ENCODE results near the gene LSM14B. TPM values are rescaled to one million over a fixed set of nuclear protein-coding genes. Genes with fewer than 3 reads are reported as not detected.
A peak's percentile ranks its signal among the peaks of the same experiment; 100 is the strongest.

Gene LSM14B
- total RNA-seq, 2 experiments from 2014 or later = 34.5 to 35.7 TPM

- no peak overlapping the region for H3K27ac Mint-ChIP-seq
- peaks cover 0 to 20% of the 10 kb centered on the region in 2 experiments for H3K9me3 ChIP-seq (ENCODE audit: control insufficient read depth in 1 of 2, insufficient read depth in 1 of 2, low read length in 2 of 2)
- no peak for TF ChIP-seq CTCF (IDR thresholded peaks at IDR 0.05)
- no peak overlapping the region for H3K4me3 ChIP-seq (ENCODE audit: low read length)
- H3K4me1 ChIP-seq (ENCODE audit: insufficient read depth, low read length) = no peaks in the 10 kb centered on the region
- ChIA-PET POLR2A (no interaction called here), CTCF (no interaction called here)
- H3K27me3 ChIP-seq (ENCODE audit: control insufficient read depth in 1 of 2, insufficient read depth in 2 of 2, low read length in 2 of 2) = peaks cover 0 to 2% of the 10 kb centered on the region in 2 experiments
- H3K27me3 Mint-ChIP-seq = peaks cover 11% of the 10 kb centered on the region
- no peaks in the 10 kb centered on the region for H3K36me3 ChIP-seq (ENCODE audit: insufficient read depth, low read length)
- H3K27ac ChIP-seq (ENCODE audit: low read depth in 1 of 2, low read length in 2 of 2) = no peak overlapping the region
- H3K9me3 Mint-ChIP-seq = peaks cover 3% of the 10 kb centered on the region
- intact Hi-C loops (cut with DNase I, micrococcal nuclease) = no loop called here
- H3K4me1 Mint-ChIP-seq (ENCODE audit: low read depth) = no peaks in the 10 kb centered on the region
- no peak for ATAC-seq (ENCODE audit: poor library complexity)
- H3K36me3 Mint-ChIP-seq (ENCODE audit: low read depth) = no peaks in the 10 kb centered on the region
- no peak for DNase-seq
- H3K4me3 Mint-ChIP-seq = no peak overlapping the region
Measured at GRCh38 chr20:62087227-62087626, 35.0 kb upstream of the LSM14B start.

- Histone ChIP-seq H3K4me1 (ENCODE audit: insufficient read depth, low read length) (no peaks in the 10 kb centered on the region), H3K4me3 (ENCODE audit: low read length) (no peak overlapping the region), H3K27ac (ENCODE audit: low read depth in 1 of 2, low read length in 2 of 2) (no peak overlapping the region), H3K36me3 (ENCODE audit: insufficient read depth, low read length) (no peaks in the 10 kb centered on the region), H3K9me3 (ENCODE audit: control insufficient read depth in 1 of 2, insufficient read depth in 1 of 2, low read length in 2 of 2) (peaks cover under 1 to 20% of the 10 kb centered on the region in 2 experiments), H3K27me3 (ENCODE audit: control insufficient read depth in 1 of 2, insufficient read depth in 2 of 2, low read length in 2 of 2) (peaks cover 0 to 2% of the 10 kb centered on the region in 2 experiments)
- Mint-ChIP-seq H3K4me3 (no peak overlapping the region), H3K27me3 (peaks cover 11% of the 10 kb centered on the region), H3K27ac (no peak overlapping the region), H3K9me3 (peaks cover 3% of the 10 kb centered on the region), H3K4me1 (ENCODE audit: low read depth) (no peaks in the 10 kb centered on the region), H3K36me3 (ENCODE audit: low read depth) (no peaks in the 10 kb centered on the region)
- no peak for TF ChIP-seq CTCF (IDR thresholded peaks at IDR 0.05)
- intact Hi-C loops (cut with DNase I, micrococcal nuclease) = no loop called here
- ChIA-PET CTCF (no interaction called here), POLR2A (no interaction called here)
- DNase-seq = no peak
- no peak for ATAC-seq (ENCODE audit: poor library complexity)
Measured at GRCh38 chr20:62087632-62088031, 34.6 kb upstream of the LSM14B start.

- no peak for TF ChIP-seq CTCF (IDR thresholded peaks at IDR 0.05)
- ChIA-PET CTCF (no interaction called here), POLR2A (no interaction called here)
- ATAC-seq (ENCODE audit: poor library complexity) = peak; percentile 41
- Histone ChIP-seq H3K9me3 (ENCODE audit: control insufficient read depth in 1 of 2, insufficient read depth in 1 of 2, low read length in 2 of 2) (peaks cover 4 to 25% of the 10 kb centered on the region in 2 experiments), H3K4me3 (ENCODE audit: low read length) (no peak overlapping the region), H3K36me3 (ENCODE audit: insufficient read depth, low read length) (no peaks in the 10 kb centered on the region), H3K27ac (ENCODE audit: low read depth in 1 of 2, low read length in 2 of 2) (no peak overlapping the region), H3K4me1 (ENCODE audit: insufficient read depth, low read length) (no peaks in the 10 kb centered on the region), H3K27me3 (ENCODE audit: control insufficient read depth in 1 of 2, insufficient read depth in 2 of 2, low read length in 2 of 2) (peaks cover 0 to 2% of the 10 kb centered on the region in 2 experiments)
- peaks cover 3% of the 10 kb centered on the region for H3K9me3 Mint-ChIP-seq
- no peaks in the 10 kb centered on the region for H3K4me1 Mint-ChIP-seq (ENCODE audit: low read depth)
- no peak overlapping the region for H3K27ac Mint-ChIP-seq
- peaks cover 11% of the 10 kb centered on the region for H3K27me3 Mint-ChIP-seq
- H3K36me3 Mint-ChIP-seq (ENCODE audit: low read depth) = no peaks in the 10 kb centered on the region
- no peak overlapping the region for H3K4me3 Mint-ChIP-seq
- intact Hi-C loops (cut with DNase I, micrococcal nuclease) = no loop called here
- DNase-seq = peak in 3 of 14 experiments; percentile 11 to 63 (median 45)
Measured at GRCh38 chr20:62088258-62089127, 33.8 kb upstream of the LSM14B start.
